Measurements from ENCODE around the gene U2AF1L4. TPM values are rescaled to one million over a fixed set of nuclear protein-coding genes. Genes with fewer than 3 reads are reported as not detected.

The U2AF1L4 gene, protein sequence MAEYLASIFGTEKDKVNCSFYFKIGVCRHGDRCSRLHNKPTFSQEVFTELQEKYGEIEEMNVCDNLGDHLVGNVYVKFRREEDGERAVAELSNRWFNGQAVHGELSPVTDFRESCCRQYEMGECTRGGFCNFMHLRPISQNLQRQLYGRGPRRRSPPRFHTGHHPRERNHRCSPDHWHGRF
- total RNA-seq: 9.1 and 12.6 TPM in 2 replicates

DNA sequence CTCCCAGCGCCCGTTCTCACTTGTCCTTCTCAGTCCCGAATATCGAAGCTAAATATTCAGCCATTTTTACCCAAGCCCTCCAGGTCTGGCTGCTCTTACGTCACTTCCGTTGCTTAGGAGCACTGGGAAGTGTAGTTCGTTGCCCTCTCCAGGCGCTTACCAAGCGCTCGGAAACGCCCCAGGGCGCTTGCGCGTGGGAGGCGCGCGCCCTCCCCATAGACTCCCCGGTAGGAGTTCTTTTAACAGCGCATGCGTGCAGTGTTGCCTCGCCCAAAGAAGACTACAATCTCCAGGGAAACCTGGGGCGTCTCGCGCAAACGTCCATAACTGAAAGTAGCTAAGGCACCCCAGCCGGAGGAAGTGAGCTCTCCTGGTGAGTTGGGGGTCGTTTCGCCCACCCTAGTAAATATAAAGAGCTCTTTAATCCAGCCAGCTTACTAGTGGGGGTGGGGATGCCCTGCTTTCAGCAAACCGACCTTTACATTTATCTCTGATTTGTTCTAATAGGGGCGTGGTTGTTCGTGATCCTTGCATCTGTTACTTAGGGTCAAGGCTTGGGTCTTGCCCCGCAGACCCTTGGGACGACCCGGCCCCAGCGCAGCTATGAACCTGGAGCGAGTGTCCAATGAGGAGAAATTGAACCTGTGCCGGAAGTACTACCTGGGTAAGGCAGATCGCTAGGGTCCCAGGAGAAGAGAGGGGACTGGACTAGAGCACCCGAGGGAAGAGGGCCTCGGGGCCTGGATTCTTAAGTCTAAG is at the start of gene U2AF1L4, which contains the start of gene PSENEN:
U2AF1L4 (minus strand) TSS at position 91 of the 759 bp plus-strand sequence; CDS start at position 64, 27 bp downstream.
PSENEN (plus strand) TSS at position 324 of the 759 bp plus-strand sequence; CDS start at position 604, 280 bp downstream.

DNA sequence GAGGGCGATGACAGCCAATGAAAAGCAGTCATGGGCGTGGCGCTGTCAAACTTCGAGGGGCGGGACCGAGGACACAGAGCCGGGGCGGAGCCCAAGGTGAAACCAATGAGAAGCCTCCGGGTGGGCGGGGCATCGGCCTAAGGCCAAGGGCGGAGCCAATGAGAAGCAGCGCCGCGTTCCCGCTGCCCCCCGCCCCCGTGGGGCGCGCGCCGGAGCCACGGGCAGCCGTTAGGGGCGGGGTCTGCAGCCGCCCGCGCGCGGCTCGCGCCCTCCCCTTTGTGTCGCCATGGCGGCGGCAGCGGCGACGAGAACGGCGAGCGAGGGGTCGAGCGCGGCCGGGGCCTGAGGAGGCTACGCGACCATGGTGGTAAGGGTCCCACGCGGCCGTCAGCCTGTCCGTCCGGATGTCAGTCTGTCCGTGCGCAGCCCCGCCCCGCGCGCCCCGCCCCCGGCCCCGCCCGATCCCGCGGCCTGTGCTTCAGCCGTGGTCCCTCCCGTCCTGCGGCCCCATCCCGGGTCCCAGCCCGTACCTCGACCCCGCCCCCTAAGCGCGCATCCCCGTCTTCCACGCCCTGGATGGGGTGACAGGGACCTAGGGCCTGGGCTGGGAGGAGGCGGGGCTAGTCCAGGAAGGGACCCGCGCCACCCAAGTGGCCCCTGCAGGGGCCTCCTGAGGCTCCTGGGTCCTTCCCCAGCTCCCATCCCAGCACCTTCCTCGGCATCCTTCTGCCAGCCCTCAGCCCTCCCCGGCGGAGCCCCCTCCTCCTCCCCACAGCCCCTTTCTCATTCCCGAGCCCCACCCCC is 30.3 kb upstream of the U2AF1L4 start, which contains the start of gene ARHGAP33:
ARHGAP33 (plus strand) TSS at position 267 of the 804 bp plus-strand sequence; CDS start at position 362, 95 bp downstream.

DNA sequence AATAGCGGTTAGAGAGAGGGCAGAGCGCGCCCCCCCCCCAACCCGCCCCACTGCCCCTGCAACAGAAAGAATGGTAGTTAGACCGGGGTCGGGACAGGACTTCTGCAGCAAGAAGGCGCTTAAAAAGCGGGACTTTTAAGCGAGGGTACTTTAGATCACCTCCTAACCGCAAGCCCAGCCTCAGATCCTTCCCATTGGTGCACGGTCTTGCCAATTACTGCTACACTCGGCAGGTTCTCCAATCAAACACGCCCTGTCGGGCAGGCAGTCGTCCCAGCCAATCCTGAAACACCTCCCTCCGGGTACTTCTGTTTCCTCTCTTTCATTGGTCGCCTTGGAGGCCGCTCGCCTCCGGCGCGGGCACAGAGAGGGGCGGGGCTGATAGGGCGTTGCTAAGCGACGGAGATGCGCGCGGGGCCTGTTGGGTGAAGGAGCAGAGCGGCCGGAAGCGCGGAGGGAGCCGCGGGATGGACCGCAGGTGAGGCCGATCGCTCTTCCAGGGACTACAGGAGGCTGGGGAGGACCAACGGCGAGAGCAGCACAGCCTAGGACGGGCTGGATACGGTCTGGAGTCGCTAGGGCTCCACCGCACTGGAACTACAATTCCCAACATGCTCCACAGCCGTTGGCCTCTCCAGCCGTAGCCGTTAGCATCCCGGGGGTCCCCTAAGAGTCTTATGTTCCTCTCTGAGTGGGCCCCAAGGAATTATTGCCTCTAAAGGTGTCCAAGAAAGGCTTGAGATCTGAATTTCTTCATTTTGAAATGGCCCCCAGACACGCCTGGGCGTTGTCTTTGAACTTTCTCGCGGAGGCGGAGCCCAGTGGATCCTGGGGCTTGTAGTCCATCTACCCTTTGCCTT is 12.8 kb upstream of the U2AF1L4 start, which contains the start of gene PROSER3:
PROSER3 (plus strand) TSS at position 428 of the 860 bp plus-strand sequence; CDS start at position 468, 40 bp downstream.

DNA sequence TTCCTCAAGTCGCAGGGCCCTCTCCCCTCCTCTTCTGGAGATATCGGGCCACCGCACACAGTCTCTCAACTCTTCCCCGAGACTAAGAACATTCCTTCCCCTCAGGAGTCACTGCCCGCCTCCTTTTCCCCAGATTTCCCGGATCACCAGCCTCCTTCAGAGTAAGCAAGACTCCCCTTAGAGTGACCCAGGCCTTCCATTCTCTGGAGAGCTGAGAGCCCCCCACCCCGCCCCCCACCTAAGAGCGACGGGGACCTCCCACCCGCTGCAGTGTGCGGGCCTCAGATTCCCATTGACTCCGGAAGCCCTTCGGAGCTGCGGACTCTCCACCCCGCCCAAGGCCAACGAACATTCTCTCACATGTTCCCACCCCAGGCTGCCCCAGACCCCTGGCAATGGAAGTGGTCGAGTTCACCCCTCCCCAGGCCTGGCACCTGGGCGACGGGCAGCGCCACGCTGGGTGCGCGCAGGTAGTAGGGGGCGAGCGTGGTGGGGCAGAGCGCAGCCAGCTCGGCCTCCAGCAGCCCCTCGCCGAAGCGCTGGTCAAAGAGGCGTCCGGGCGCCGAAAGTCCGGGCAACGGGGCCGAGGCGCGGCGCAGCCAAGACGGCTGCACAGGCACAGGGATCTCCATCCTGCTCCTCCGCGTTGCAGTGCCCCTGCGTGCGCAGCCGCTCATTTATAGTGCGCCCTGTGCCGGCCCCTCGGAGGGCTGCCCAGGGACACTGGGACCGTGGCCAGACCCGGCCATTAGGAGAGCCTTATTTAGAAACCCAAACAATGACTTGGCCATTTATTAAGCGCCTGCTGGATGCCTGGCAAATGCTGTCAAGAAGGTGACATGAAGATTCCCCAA is 11.4 kb upstream of the U2AF1L4 start, which contains the start of gene HSPB6:
HSPB6 (minus strand) TSS at position 653 of the 854 bp plus-strand sequence; CDS start at position 632, 21 bp downstream.

DNA sequence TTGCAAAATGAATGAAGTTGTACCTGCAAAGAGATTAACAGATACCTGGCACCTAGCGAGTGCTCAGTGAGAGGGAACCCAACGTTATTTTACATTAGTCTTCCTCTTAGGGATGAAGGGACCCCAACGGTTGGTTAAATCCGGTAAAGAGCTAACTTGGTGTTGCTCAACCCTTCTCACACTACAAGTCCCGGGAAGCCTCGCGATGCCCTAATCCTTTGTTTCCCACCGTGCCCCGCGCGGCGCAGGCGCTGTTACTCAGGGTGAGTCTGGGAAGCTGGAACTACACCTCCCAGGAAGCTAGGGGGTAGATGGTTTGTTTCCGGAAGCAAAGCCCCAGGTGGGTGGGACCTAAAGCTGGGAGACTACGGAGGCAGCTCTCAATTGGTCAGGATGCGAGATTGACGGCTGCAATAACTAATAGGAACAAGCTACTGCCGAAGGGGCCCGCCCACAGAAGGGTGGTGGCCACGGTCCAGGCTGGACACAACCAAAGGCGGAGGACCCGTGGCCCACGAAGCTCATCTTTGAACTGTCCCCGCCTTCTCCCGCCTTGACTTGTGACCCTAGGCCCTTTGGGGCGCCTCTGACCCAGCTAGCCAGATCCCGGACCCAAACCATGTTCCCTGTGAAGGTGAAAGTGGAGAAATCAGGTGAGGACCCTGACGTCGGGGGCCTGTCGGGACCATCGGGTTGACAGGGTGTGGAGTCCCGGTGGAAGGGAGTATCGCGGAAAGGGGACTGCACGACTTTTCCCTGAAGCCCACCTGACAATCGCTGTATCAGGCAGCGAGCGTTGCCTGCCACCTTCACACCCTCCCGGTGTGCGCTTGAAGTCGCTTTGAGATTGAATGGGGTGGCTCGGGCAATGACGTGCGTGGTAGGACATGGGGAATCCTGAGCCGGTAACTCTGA is 3.1 kb upstream of the U2AF1L4 start, which contains the start of gene LIN37:
LIN37 (plus strand) TSS at position 471 of the 915 bp plus-strand sequence; CDS start at position 620, 149 bp downstream.

DNA sequence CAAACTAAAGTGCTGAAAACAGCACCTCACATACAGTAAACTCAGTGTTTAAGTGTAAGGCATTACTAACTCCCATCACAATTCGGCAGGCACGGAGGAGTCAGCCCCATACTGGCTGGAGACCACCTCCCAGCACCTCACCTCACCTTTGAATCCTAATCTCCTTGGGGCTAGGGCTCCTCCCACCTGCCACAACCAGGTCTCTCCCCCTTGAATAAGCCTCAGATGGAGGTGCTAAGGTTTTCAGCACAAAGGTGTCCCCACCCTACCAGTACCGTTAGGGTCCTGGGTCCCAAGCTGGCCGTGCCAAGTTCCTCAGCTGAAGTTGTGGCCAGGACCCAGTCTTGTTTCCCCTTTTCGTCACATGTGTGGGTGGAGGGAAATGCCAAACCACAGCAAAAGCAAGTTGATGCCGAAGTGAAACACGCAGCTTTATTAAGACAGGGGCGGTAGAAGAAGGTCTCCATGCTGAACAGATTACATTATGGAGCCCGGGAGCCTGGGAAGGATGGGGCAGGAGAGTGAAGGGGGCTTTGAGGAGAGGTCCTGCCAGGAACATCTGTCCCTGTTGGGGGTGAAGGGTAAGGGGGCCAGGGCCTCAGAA is 3.0 kb downstream of the U2AF1L4 start, which contains the start of gene IGFLR1:
IGFLR1 (minus strand) TSS at position 332 of the 604 bp plus-strand sequence. CDS start 1,272 bp downstream, outside the sequence.

DNA sequence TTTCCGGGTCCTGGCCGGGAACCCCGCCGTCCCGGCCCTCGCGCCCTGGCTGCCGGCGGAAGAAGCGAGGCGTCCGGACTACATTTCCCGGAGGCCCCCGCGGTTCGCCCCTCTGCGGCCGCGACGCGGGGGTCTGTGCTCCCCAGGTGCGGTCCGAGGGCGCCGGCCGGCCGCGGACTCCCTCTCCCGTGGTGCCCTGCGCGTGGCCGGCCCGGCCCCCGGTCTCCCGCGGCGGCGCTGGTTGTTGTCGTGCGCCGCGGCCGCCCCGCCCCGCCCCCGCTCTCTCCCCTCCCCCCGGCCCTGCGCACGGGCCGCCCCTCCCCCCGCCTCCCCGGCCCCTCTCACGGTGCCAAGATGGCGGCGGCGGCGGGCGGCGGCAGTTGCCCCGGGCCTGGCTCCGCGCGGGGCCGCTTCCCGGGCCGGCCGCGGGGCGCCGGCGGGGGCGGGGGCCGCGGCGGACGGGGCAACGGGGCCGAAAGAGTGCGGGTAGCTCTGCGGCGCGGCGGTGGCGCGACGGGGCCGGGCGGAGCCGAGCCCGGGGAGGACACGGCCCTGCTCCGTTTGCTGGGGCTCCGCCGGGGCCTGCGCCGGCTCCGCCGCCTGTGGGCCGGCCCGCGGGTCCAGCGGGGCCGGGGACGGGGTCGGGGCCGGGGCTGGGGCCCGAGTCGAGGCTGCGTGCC is 27.4 kb downstream of the U2AF1L4 start, which contains the start of gene KMT2B:
KMT2B (plus strand) TSS at position 339 of the 680 bp plus-strand sequence; CDS start at position 355, 16 bp downstream.

DNA sequence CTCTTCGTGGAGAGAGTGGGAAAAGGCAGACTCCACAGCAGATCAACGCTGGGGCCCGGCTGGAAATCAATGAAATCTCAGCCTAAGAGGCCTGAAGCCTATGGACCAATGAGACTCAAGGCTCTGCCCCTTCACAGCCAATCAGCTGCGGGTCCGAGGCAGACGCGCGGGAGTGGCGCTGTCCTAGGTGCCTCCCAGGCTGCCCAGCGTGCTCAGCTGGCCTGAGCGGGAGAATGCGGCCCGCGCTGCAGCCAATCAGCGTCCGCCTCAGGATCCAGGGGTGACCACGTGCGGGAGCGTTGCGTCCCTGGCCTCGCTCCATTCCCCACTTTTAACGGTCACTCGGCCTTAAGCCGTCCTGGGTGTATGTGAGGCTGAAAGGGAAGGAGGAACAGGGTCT is 41.0 kb downstream of the U2AF1L4 start, which contains the start of gene ZBTB32:
ZBTB32 (plus strand) TSS at position 341 of the 400 bp plus-strand sequence. CDS start 10,069 bp downstream, outside the sequence.

Other genes with a start within 250 kb of the U2AF1L4 start
- 78.4 and 142 TPM in 2 replicates for gene DMKN, start 231.8 kb downstream of the U2AF1L4 start, total RNA-seq
- gene SBSN, start 217.1 kb downstream of the U2AF1L4 start, total RNA-seq: 16.5 and 67.3 TPM in 2 replicates
- gene GAPDHS, start 212.0 kb downstream of the U2AF1L4 start, total RNA-seq: not detected in 2 replicates
- 99.0 and 109 TPM in 2 replicates for gene TMEM147, start 199.8 kb downstream of the U2AF1L4 start, total RNA-seq
- gene ATP4A, start 181.8 kb downstream of the U2AF1L4 start, total RNA-seq: not detected in 2 replicates
- gene PMIS2, start 159.2 kb downstream of the U2AF1L4 start, total RNA-seq: not detected in 2 replicates
- gene HAUS5, start 132.7 kb downstream of the U2AF1L4 start, total RNA-seq: 3.1 and 4.6 TPM in 2 replicates
- 33.2 and 37.9 TPM in 2 replicates for gene RBM42, start 116.4 kb downstream of the U2AF1L4 start, total RNA-seq
- 0.34 TPM in 1 of 2 replicates, not detected in the other for gene ETV2, start 103.7 kb downstream of the U2AF1L4 start, total RNA-seq
- gene COX6B1, start 97.1 kb downstream of the U2AF1L4 start, total RNA-seq: 88.5 and 102 TPM in 2 replicates
- gene UPK1A, start 78.9 kb downstream of the U2AF1L4 start, total RNA-seq: not detected in 2 replicates
- not detected in 2 replicates for gene ZBTB32, start 40.9 kb downstream of the U2AF1L4 start, total RNA-seq
- 4.1 and 21.1 TPM in 2 replicates for gene KMT2B, start 27.4 kb downstream of the U2AF1L4 start, total RNA-seq
- under 0.01 and 0.43 TPM in 2 replicates for gene IGFLR1, start 3.0 kb downstream of the U2AF1L4 start, total RNA-seq
- gene PSENEN, start 233 bp upstream of the U2AF1L4 start, total RNA-seq: 14.9 and 15.7 TPM in 2 replicates
- 5.8 and 7.3 TPM in 2 replicates for gene LIN37, start 3.2 kb upstream of the U2AF1L4 start, total RNA-seq
- under 0.01 and 0.28 TPM in 2 replicates for gene HSPB6, start 11.6 kb upstream of the U2AF1L4 start, total RNA-seq
- 2.1 and 5.7 TPM in 2 replicates for gene PROSER3, start 12.8 kb upstream of the U2AF1L4 start, total RNA-seq
- 0.57 TPM in 1 of 2 replicates, not detected in the other for gene ARHGAP33, start 30.1 kb upstream of the U2AF1L4 start, total RNA-seq
- not detected in 2 replicates for gene PRODH2, start 67.4 kb upstream of the U2AF1L4 start, total RNA-seq
- not detected in 2 replicates for gene NPHS1, start 107.1 kb upstream of the U2AF1L4 start, total RNA-seq
- gene KIRREL2, start 111.5 kb upstream of the U2AF1L4 start, total RNA-seq: not detected in 2 replicates
- 0.64 TPM in 1 of 2 replicates, not detected in the other for gene APLP1, start 123.2 kb upstream of the U2AF1L4 start, total RNA-seq
- gene NFKBID, start 155.1 kb upstream of the U2AF1L4 start, total RNA-seq: 3.4 and 3.6 TPM in 2 replicates
- gene HCST, start 157.1 kb upstream of the U2AF1L4 start, total RNA-seq: 0.14 TPM in 1 of 2 replicates, not detected in the other
- not detected in 2 replicates for gene TYROBP, start 162.9 kb upstream of the U2AF1L4 start, total RNA-seq
- 2.4 and 6.5 TPM in 2 replicates for gene LRFN3, start 191.0 kb upstream of the U2AF1L4 start, total RNA-seq
- 7.5 and 16.1 TPM in 2 replicates for gene SDHAF1, start 249.8 kb upstream of the U2AF1L4 start, total RNA-seq

Data from nasal cavity respiratory epithelium epithelial cell of viscerocranial mucosa (primary cell).